OCI-LY7 (cell line): Measurements from ENCODE around the gene CCDC17.

Source experiments
- CTCF ChIP-seq: fragments of 200-600 bp; sonication (generic); conservative IDR thresholded peaks from 2 replicates; pipeline ENCODE4 v1.5.1; 2014; ENCODE audit warnings: mild to moderate bottlenecking, antibody characterized with exemption, low read length, moderate library complexity, mixed read lengths
- EZH2phosphoT487 ChIP-seq: fragments of 200-600 bp; sonication (generic); IDR thresholded peaks from 2 replicates; pipeline ENCODE4 v1.6.1; 2018; ENCODE audit warnings: low read depth, borderline replicate concordance, mild to moderate bottlenecking, mixed run types, antibody characterized with exemption, low read length, moderate library complexity, mixed read lengths

GRCh38 chr1:45604239-45604638 lies 19.6 kb downstream of the CCDC17 start:
- TF ChIP-seq CTCF (no peak), EZH2phosphoT487 (no peak)
